ENCODE results near the gene ANKRD34A. TPM values are rescaled to one million over a fixed set of nuclear protein-coding genes. Genes with fewer than 3 reads are reported as not detected.
A peak's percentile ranks its signal among the peaks of the same experiment; 100 is the strongest.

ANKRD34A gene
- total RNA-seq, 1 donor from 2014 or later: 0.69 TPM

GRCh38 chr1:145967288-145967687 lies 2.9 kb upstream of the ANKRD34A start:
- H3K4me3 ChIP-seq: no peak overlapping the region
- no peaks in the 10 kb centered on the region for H3K36me3 ChIP-seq
- intact Hi-C loops (cut with DNase I): no loop called here
- ATAC-seq (no peak), DNase-seq (no peak)
- TF ChIP-seq CTCF (IDR thresholded peaks at IDR 0.05): no peak
- H3K27ac ChIP-seq: no peak overlapping the region
- H3K4me1 ChIP-seq: peaks cover 26% of the 10 kb centered on the region
- H3K27me3 ChIP-seq: no peaks in the 10 kb centered on the region
- H3K9me3 ChIP-seq: no peaks in the 10 kb centered on the region

- peak overlapping the region; percentile 82 for H3K27ac ChIP-seq
- intact Hi-C loops (cut with DNase I): no loop called here
These were observed 857 bp upstream of the ANKRD34A start for GRCh38 chr1:145965119-145965744.

GRCh38 chr1:145963265-145964019 lies 933 bp downstream of the ANKRD34A start:
- intact Hi-C loops (cut with DNase I): no loop called here
- Histone ChIP-seq H3K27ac (peak overlapping the region; percentile 82), H3K9me3 (no peaks in the 10 kb centered on the region), H3K4me1 (peaks cover 48% of the 10 kb centered on the region), H3K27me3 (no peaks in the 10 kb centered on the region), H3K36me3 (no peaks in the 10 kb centered on the region), H3K4me3 (peak overlapping the region; percentile 65)
- no peak for DNase-seq
- no peak for TF ChIP-seq CTCF (IDR thresholded peaks at IDR 0.05)
- ATAC-seq: no peak

More at GRCh38 chr1:145965119-145965744, 857 bp upstream of the ANKRD34A start:
- no peak for TF ChIP-seq CTCF (IDR thresholded peaks at IDR 0.05)
- peaks cover 39% of the 10 kb centered on the region for H3K4me1 ChIP-seq
- peak overlapping the region; percentile 65 for H3K4me3 ChIP-seq
- ATAC-seq: no peak
- no peaks in the 10 kb centered on the region for H3K27me3 ChIP-seq
- H3K9me3 ChIP-seq: no peaks in the 10 kb centered on the region
- no peaks in the 10 kb centered on the region for H3K36me3 ChIP-seq
- no peak for DNase-seq

GRCh38 chr1:145962157-145963102 lies 1.9 kb downstream of the ANKRD34A start:
- H3K4me3 ChIP-seq: peak overlapping the region; percentile 73
- no peak overlapping the region for H3K27ac ChIP-seq
- no peaks in the 10 kb centered on the region for H3K36me3 ChIP-seq
- no peak for TF ChIP-seq CTCF (IDR thresholded peaks at IDR 0.05)
- intact Hi-C loops (cut with DNase I): no loop called here
- H3K4me1 ChIP-seq: peaks cover 52% of the 10 kb centered on the region
- no peak for ATAC-seq
- DNase-seq: peak; percentile 77
- no peaks in the 10 kb centered on the region for H3K9me3 ChIP-seq
- no peaks in the 10 kb centered on the region for H3K27me3 ChIP-seq

- H3K9me3 ChIP-seq: no peaks in the 10 kb centered on the region
- ATAC-seq (no peak), DNase-seq (peak; percentile 75)
- H3K36me3 ChIP-seq: no peaks in the 10 kb centered on the region
- H3K4me3 ChIP-seq: peak overlapping the region; percentile 73
- no peaks in the 10 kb centered on the region for H3K27me3 ChIP-seq
- intact Hi-C loops (cut with DNase I): no loop called here
- TF ChIP-seq CTCF (IDR thresholded peaks at IDR 0.05): no peak
- H3K27ac ChIP-seq: peak overlapping the region; percentile 82
- peaks cover 54% of the 10 kb centered on the region for H3K4me1 ChIP-seq
These were observed 2.8 kb downstream of the ANKRD34A start for GRCh38 chr1:145961425-145962156.
